Measurements from ENCODE around the gene MAML2. TPM values are rescaled to one million over a fixed set of nuclear protein-coding genes. Genes with fewer than 3 reads are reported as not detected.

The MAML2 gene
- total RNA-seq, 2 experiments from 2014 or later, result 11.8 to 12.5 TPM

DNA sequence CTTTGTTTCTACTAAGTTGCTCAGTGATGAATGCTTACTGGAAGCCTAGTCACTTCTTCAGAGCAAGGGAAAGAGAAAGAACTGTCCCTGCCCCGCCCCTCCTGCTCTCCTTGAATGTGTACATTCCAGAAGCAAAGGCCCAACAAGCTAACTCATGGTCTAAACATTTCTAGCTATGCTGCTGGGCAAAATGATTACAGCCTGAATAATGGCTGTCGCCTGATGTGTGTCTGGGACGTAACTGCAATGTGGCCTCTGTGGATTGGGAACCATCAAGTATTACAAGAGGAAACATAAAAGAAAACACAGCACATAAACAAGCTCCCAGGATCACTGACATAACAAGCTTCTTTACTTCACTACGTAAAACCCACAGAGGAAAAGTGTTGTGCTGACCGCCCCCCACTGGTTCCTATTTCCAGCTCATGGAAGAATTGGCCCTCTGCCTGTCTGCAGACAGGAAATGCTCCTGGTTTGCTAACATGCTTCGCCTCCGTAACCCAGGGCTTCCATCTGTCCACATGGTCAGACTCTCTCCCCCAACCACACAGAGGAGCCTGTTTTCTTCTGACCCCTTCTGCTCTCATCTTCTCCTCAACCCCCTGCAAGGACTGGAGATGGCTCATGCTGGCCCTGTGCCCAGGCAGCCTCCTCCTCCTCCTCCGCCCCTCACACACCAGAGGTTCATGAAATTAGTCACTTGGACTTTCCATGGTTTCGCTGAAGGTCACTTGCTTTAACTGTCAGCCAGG lies 187.2 kb downstream of the MAML2 start:
- TF ChIP-seq, protein P1, sequence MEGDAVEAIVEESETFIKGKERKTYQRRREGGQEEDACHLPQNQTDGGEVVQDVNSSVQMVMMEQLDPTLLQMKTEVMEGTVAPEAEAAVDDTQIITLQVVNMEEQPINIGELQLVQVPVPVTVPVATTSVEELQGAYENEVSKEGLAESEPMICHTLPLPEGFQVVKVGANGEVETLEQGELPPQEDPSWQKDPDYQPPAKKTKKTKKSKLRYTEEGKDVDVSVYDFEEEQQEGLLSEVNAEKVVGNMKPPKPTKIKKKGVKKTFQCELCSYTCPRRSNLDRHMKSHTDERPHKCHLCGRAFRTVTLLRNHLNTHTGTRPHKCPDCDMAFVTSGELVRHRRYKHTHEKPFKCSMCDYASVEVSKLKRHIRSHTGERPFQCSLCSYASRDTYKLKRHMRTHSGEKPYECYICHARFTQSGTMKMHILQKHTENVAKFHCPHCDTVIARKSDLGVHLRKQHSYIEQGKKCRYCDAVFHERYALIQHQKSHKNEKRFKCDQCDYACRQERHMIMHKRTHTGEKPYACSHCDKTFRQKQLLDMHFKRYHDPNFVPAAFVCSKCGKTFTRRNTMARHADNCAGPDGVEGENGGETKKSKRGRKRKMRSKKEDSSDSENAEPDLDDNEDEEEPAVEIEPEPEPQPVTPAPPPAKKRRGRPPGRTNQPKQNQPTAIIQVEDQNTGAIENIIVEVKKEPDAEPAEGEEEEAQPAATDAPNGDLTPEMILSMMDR (IDR thresholded peaks at IDR 0.05), result no peak
- Mint-ChIP-seq H3K27ac (peak overlapping the region; percentile 96), H3K4me3 (peak overlapping the region; percentile 48), H3K4me1 (ENCODE audit: low read depth) (peaks cover 65% of the 10 kb centered on the region), H3K36me3 (ENCODE audit: low read depth) (peaks cover 9% of the 10 kb centered on the region), H3K27me3 (no peaks in the 10 kb centered on the region), H3K9me3 (no peaks in the 10 kb centered on the region)
- ChIA-PET POLR2A (interaction anchor here (0.8 to 1.4 kb wide), 5 partner anchors 9 to 366 kb away, joined by 3 to 4 read pairs (median 3); partner anchors contain the start of genes CEP57 and FAM76B), CTCF (interaction anchor here (0.7 to 1.9 kb wide), 9 partner anchors 11 to 318 kb away, joined by 3 to 5 read pairs (median 3); no protein-coding TSS in a partner anchor)
- DNase-seq (peak; percentile 88), ATAC-seq (peak; percentile 74)
- intact Hi-C loops (cut with micrococcal nuclease), result no loop called here

DNA sequence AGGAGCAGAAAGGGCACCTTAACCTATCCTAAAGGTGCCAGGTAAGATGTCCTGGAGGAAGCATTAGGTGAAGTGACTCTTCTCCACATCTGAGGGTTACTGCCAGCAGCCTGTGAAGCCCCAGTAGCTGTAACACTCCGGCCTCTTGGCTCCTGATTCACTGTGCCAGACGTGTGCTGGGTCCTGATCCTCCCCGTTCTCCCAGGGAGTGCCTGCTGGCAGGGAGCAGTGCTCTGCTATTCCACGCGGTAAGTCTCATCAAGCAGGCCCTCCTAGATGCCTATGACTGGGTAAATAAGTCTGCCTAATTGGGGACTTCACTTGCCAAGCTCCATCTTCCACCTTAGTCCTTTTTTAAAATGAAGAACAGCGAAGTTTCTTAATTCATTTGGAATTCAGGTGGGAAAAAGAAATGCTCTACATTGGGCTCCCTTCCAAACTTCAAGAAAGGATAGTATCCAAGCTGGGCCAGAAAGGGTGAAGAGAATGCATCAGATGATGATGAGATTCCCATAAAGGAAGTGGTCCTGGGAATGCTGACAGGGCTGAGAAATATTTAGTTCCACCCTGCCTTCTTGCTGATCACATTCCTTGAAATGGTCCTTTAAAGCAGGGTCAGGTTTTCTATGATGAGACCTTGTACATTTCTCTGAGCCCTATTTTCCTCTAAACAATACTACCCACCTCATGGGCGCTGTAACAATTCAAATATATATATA lies 188.0 kb downstream of the MAML2 start:
- Mint-ChIP-seq H3K27me3 (no peaks in the 10 kb centered on the region), H3K36me3 (ENCODE audit: low read depth) (peaks cover 9% of the 10 kb centered on the region), H3K27ac (peak overlapping the region; percentile 47), H3K9me3 (no peaks in the 10 kb centered on the region), H3K4me3 (no peak overlapping the region), H3K4me1 (ENCODE audit: low read depth) (peaks cover 62% of the 10 kb centered on the region)
- CTCF ChIA-PET, result interaction anchor here (0.8 to 1.9 kb wide), 9 partner anchors 10 to 317 kb away, joined by 3 to 5 read pairs (median 3); no protein-coding TSS in a partner anchor
- ATAC-seq (no peak), DNase-seq (no peak)
- intact Hi-C loops (cut with micrococcal nuclease), result loop anchor here (5.0 kb wide), 1 partner anchor 68 kb away; no protein-coding TSS in a partner anchor
- TF ChIP-seq, protein P1 (IDR thresholded peaks at IDR 0.05), result no peak
- POLR2A ChIA-PET, result interaction anchor here (0.8 to 1.4 kb wide), 5 partner anchors 8 to 365 kb away, joined by 3 to 4 read pairs (median 3); partner anchors contain the start of genes CEP57 and FAM76B

DNA sequence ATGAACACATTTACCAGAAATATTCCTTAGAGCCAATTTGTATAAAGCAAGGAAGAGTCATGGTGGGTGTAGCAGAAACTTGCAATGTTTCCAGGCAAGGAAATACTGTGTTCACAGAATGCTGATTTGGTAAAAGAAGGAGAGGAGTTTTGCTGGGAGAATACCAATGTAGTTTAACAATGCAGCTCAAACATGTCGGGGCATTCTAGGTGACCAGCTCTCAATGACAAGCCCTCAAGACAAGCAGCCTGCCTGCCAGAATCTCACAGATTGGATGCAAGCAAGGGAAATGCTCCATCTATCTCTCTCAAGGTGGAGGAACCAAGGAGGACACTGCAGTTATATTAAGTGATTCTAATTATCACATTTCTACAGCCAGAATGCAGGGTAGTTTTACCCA lies 190.4 kb downstream of the MAML2 start:
- H3K27ac Mint-ChIP-seq, result peak overlapping the region; percentile 24
- intact Hi-C loops (cut with micrococcal nuclease), result loop anchor here (5.0 kb wide), 1 partner anchor 65 kb away; no protein-coding TSS in a partner anchor
- H3K27me3 Mint-ChIP-seq, result no peaks in the 10 kb centered on the region
- POLR2A ChIA-PET, result interaction anchor here (1.1 kb wide), 1 partner anchor 16 kb away, joined by 3 read pairs; no protein-coding TSS in a partner anchor
- CTCF ChIA-PET, result no interaction called here
- ATAC-seq (no peak), DNase-seq (no peak)
- TF ChIP-seq, protein P1 (IDR thresholded peaks at IDR 0.05), result no peak
- no peaks in the 10 kb centered on the region for H3K9me3 Mint-ChIP-seq
- H3K4me3 Mint-ChIP-seq, result no peak overlapping the region
- H3K4me1 Mint-ChIP-seq (ENCODE audit: low read depth), result peaks cover 57% of the 10 kb centered on the region
- H3K36me3 Mint-ChIP-seq (ENCODE audit: low read depth), result peaks cover 3% of the 10 kb centered on the region

DNA sequence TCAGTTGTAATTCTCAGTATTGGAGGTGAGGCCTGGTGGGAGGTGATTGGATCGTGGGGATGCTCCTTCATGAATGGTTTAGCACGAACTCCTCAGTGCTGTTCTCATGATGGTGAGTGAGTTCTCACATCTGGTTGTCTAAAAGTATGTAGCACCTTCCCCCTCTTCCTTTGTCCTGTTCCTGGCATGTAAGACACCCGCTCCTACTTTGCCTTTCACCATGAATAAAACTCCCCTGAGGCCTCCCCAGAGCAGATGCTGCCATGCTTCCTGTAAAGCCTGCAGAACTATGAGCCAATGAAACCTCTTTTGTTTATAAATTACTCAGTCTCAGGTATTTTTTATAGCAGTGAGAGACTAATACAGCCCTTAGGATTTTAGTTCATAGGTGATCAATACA lies 191.5 kb downstream of the MAML2 start:
- POLR2A ChIA-PET, result interaction anchor here (0.7 kb wide), 1 partner anchor 137 kb away, joined by 3 read pairs; no protein-coding TSS in a partner anchor
- Mint-ChIP-seq H3K4me3 (no peak overlapping the region), H3K9me3 (no peaks in the 10 kb centered on the region), H3K4me1 (ENCODE audit: low read depth) (peaks cover 52% of the 10 kb centered on the region), H3K27me3 (no peaks in the 10 kb centered on the region), H3K27ac (no peak overlapping the region), H3K36me3 (ENCODE audit: low read depth) (peaks cover 4% of the 10 kb centered on the region)
- TF ChIP-seq, protein P1 (IDR thresholded peaks at IDR 0.05), result no peak
- CTCF ChIA-PET, result interaction anchor here (1.2 to 1.5 kb wide), 3 partner anchors 9 to 190 kb away, joined by 3 to 4 read pairs (median 4); no protein-coding TSS in a partner anchor
- intact Hi-C loops (cut with micrococcal nuclease), result loop anchor here (5.0 kb wide), 1 partner anchor 64 kb away; no protein-coding TSS in a partner anchor
- no peak for DNase-seq
- ATAC-seq, result no peak

Data from activated CD8-positive, alpha-beta T cell treated with anti-CD3 and anti-CD28 coated beads for 36 hours (primary cell).